ENCODE data around the gene THAP4. TPM values are rescaled to one million over a fixed set of nuclear protein-coding genes. Genes with fewer than 3 reads are reported as not detected.

The THAP4 gene
- total and polyA plus RNA-seq, 2 of the 13 experiments (the other 11 are each of a cell fraction or from before 2014, with no cell fraction given), result 59.7 to 75.7 TPM

DNA sequence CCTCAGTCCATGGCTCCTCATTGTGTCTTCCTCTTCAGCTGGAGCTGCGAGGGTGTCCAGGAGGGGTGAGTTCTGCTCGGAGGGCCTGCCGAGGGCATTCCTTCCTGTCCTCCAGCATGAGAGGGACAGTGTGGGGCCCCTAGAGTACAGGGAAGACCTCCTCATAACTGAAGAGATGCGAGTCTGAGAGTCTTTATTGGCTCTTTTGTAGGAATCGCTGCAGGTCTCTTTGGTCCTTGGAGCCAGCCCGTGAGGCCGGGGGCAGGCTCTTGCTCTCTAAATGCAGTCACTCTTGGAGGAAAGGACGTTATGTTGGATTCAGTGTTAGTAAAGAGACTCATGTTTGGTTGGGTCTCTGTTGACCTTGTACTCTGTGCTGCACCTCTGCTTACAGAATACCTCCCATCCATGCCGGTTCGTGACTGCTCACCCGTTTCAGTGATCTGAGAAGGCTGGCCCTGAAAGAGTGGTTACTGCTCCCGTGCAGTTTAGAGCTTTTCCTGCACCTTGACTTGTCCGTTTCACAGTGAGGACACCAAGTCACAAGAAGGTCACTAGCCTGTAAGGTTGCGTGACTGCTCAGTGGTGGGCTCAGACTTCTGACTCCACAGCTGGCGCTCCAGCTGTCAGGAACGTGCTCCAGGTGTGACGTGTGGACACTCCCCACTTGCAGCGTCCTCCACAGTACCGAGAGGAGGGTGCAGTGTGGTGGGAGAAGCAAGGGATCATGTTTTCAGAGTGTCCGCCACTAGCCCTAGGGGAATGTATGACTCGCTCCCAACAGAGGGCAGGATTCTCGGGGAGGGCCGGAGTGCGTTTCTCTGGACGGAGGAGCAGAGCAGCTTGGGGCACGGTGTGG, 8.3 kb upstream of the THAP4 start (continued):
- TF ChIP-seq, protein P1, sequence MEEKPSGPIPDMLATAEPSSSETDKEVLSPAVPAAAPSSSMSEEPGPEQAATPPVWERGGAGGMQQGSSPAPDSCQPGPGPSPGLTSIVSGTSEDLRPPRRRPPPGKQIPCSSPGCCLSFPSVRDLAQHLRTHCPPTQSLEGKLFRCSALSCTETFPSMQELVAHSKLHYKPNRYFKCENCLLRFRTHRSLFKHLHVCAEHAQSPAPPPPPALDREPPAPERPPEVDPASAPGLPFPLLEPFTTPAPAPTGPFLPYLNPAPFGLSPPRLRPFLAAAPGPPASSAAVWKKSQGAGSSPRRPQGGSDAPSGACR (CRISPR knock-in tag; IDR thresholded peaks at IDR 0.05), result peak; percentile 97
- TF ChIP-seq NAIF1 (CRISPR knock-in tag; IDR thresholded peaks at IDR 0.05; ENCODE audit: borderline replicate concordance) (peak; percentile 85; the same call in 1 of the 2 replicates), ZNF546 (CRISPR knock-in tag; conservative IDR thresholded peaks at IDR 0.05) (no peak), ZNF350 (CRISPR knock-in tag; IDR thresholded peaks at IDR 0.05; ENCODE audit: borderline replicate concordance, low read depth) (peak; percentile 63; the same call in 1 of the 2 replicates), ZNF558 (CRISPR knock-in tag; IDR thresholded peaks at IDR 0.05; ENCODE audit: borderline replicate concordance) (no peak), ZNF333 (CRISPR knock-in tag; IDR thresholded peaks at IDR 0.05; ENCODE audit: borderline replicate concordance) (peak; percentile 67; the same call in 1 of the 2 replicates), FIP1L1 (IDR thresholded peaks at IDR 0.05; ENCODE audit: borderline replicate concordance, insufficient read depth, low read depth, low read length) (no peak), NCOA2 (CRISPR knock-in tag; IDR thresholded peaks at IDR 0.05) (no peak), MIER2 (CRISPR knock-in tag; IDR thresholded peaks at IDR 0.05) (no peak), FOSL2 (CRISPR knock-in tag; IDR thresholded peaks at IDR 0.05) (peak; percentile 51), ZNF674 (CRISPR knock-in tag; IDR thresholded peaks at IDR 0.05; ENCODE audit: low read depth) (no peak), ZNF737 (CRISPR knock-in tag; IDR thresholded peaks at IDR 0.05; ENCODE audit: borderline replicate concordance) (no peak), ZNF101 (CRISPR knock-in tag; IDR thresholded peaks at IDR 0.05; ENCODE audit: borderline replicate concordance, low read depth) (no peak), ZNF709 (CRISPR knock-in tag; IDR thresholded peaks at IDR 0.05) (peak; percentile 95), ZSCAN31 (CRISPR knock-in tag; IDR thresholded peaks at IDR 0.05; ENCODE audit: low read depth) (peak; percentile 9; the same call in 1 of the 2 replicates), CBX5 (CRISPR knock-in tag; IDR thresholded peaks at IDR 0.05; ENCODE audit: borderline replicate concordance) (peak; percentile 70; the same call in 1 of the 2 replicates), HNRNPH1 (optimal IDR thresholded peaks at IDR 0.05; ENCODE audit: low read depth, low read length) (no peak), AKAP8 (CRISPR knock-in tag; IDR thresholded peaks at IDR 0.05) (peak; percentile 96), TCF7L2 (IDR thresholded peaks at IDR 0.05; ENCODE audit: low read depth, low read length) (no peak)
- TF ChIP-seq, protein P2, sequence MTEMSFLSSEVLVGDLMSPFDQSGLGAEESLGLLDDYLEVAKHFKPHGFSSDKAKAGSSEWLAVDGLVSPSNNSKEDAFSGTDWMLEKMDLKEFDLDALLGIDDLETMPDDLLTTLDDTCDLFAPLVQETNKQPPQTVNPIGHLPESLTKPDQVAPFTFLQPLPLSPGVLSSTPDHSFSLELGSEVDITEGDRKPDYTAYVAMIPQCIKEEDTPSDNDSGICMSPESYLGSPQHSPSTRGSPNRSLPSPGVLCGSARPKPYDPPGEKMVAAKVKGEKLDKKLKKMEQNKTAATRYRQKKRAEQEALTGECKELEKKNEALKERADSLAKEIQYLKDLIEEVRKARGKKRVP (CRISPR knock-in tag; IDR thresholded peaks at IDR 0.05), result no peak
- TF ChIP-seq, protein P3, sequence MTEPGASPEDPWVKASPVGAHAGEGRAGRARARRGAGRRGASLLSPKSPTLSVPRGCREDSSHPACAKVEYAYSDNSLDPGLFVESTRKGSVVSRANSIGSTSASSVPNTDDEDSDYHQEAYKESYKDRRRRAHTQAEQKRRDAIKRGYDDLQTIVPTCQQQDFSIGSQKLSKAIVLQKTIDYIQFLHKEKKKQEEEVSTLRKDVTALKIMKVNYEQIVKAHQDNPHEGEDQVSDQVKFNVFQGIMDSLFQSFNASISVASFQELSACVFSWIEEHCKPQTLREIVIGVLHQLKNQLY (CRISPR knock-in tag; IDR thresholded peaks at IDR 0.05), result peak; percentile 54; the same call in 1 of the 2 replicates
- TF ChIP-seq, protein P4, sequence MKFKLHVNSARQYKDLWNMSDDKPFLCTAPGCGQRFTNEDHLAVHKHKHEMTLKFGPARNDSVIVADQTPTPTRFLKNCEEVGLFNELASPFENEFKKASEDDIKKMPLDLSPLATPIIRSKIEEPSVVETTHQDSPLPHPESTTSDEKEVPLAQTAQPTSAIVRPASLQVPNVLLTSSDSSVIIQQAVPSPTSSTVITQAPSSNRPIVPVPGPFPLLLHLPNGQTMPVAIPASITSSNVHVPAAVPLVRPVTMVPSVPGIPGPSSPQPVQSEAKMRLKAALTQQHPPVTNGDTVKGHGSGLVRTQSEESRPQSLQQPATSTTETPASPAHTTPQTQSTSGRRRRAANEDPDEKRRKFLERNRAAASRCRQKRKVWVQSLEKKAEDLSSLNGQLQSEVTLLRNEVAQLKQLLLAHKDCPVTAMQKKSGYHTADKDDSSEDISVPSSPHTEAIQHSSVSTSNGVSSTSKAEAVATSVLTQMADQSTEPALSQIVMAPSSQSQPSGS (CRISPR knock-in tag; IDR thresholded peaks at IDR 0.05), result no peak; the same call in 1 of the 2 replicates
- TF ChIP-seq, protein P5, sequence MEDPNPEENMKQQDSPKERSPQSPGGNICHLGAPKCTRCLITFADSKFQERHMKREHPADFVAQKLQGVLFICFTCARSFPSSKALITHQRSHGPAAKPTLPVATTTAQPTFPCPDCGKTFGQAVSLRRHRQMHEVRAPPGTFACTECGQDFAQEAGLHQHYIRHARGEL (CRISPR knock-in tag; IDR thresholded peaks at IDR 0.05), result no peak
- TF ChIP-seq, protein P6, sequence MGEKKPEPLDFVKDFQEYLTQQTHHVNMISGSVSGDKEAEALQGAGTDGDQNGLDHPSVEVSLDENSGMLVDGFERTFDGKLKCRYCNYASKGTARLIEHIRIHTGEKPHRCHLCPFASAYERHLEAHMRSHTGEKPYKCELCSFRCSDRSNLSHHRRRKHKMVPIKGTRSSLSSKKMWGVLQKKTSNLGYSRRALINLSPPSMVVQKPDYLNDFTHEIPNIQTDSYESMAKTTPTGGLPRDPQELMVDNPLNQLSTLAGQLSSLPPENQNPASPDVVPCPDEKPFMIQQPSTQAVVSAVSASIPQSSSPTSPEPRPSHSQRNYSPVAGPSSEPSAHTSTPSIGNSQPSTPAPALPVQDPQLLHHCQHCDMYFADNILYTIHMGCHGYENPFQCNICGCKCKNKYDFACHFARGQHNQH (CRISPR knock-in tag; IDR thresholded peaks at IDR 0.05), result peak; percentile 82
